GM06990 (cell line): ENCODE results near the gene RBBP5.

Experiments used
- DNase-seq: peaks from one replicate; pipeline ENCODE4 v3.0.0-alpha.2; 2011; ENCODE audit not compliant: insufficient read length; ENCODE audit errors: extremely low read depth
- H3K27me3 ChIP-seq: replicated peaks from 2 replicates; pipeline ENCODE4 v1.6.0; 2011; ENCODE audit warnings: low read length; ENCODE audit not compliant: control insufficient read depth, insufficient read depth
- H3K36me3 ChIP-seq: 2 replicates; pipeline ENCODE4 v1.5.1; 2011; ENCODE audit warnings: low read length; ENCODE audit not compliant: control insufficient read depth, insufficient read depth
- H3K4me3 ChIP-seq: replicated peaks from 2 replicates; pipeline ENCODE4 v1.5.1; 2011; ENCODE audit warnings: low read depth, mild to moderate bottlenecking, control low read depth, low read length
- CTCF ChIP-seq: IDR thresholded peaks from 2 replicates; pipeline ENCODE4 v1.5.1; 2011; ENCODE audit warnings: low read length, control low read depth, mild to moderate bottlenecking, inconsistent platforms; ENCODE audit not compliant: insufficient read depth, poor library complexity, severe bottlenecking

RBBP5 gene

GRCh38 chr1:205072286-205072685, 49.5 kb downstream of the RBBP5 start:
- no peak overlapping the region for H3K4me3 ChIP-seq
- no peak for TF ChIP-seq CTCF
- DNase-seq, result no peak

GRCh38 chr1:205071801-205072200, 50.0 kb downstream of the RBBP5 start:
- H3K36me3 ChIP-seq, result no peaks in the 10 kb centered on the region

More at GRCh38 chr1:205072286-205072685, 49.5 kb downstream of the RBBP5 start:
- Histone ChIP-seq H3K27me3 (no peaks in the 10 kb centered on the region), H3K36me3 (no peaks in the 10 kb centered on the region)

GRCh38 chr1:205071028-205071409, 50.8 kb downstream of the RBBP5 start:
- DNase-seq, result no peak
- no peak overlapping the region for H3K4me3 ChIP-seq
- no peaks in the 10 kb centered on the region for H3K36me3 ChIP-seq
- H3K27me3 ChIP-seq, result no peaks in the 10 kb centered on the region; the same call in 1 of the 2 replicates
- no peak for TF ChIP-seq CTCF

More at GRCh38 chr1:205071801-205072200, 50.0 kb downstream of the RBBP5 start:
- no peak for TF ChIP-seq CTCF
- no peaks in the 10 kb centered on the region; the same call in 1 of the 2 replicates for H3K27me3 ChIP-seq
- H3K4me3 ChIP-seq, result no peak overlapping the region
- DNase-seq, result no peak

- no peak for TF ChIP-seq CTCF
- DNase-seq, result no peak
- no peak overlapping the region for H3K4me3 ChIP-seq
- no peaks in the 10 kb centered on the region for H3K36me3 ChIP-seq
- no peaks in the 10 kb centered on the region; the same call in 1 of the 2 replicates for H3K27me3 ChIP-seq
Observed at GRCh38 chr1:205069371-205070125, 52.2 kb downstream of the RBBP5 start.

- no peak overlapping the region for H3K4me3 ChIP-seq
- H3K27me3 ChIP-seq, result no peaks in the 10 kb centered on the region; the same call in 1 of the 2 replicates
- no peak for TF ChIP-seq CTCF
- no peak for DNase-seq
- H3K36me3 ChIP-seq, result no peaks in the 10 kb centered on the region
Observed at GRCh38 chr1:205068457-205069040, 53.2 kb downstream of the RBBP5 start.
